Lower lobe of right lung (tissue), 2 donors: Measurements from ENCODE around the gene AMMECR1. TPM values are rescaled to one million over a fixed set of nuclear protein-coding genes. Genes with fewer than 3 reads are reported as not detected.

Experiments used
- ATAC-seq, 2 donors: fragments of 200-7000 bp; cut with Tn5 transposase; one replicate each; pipeline ENCODE4 v1.9.1; 2020 to 2022; ENCODE audit warnings: mild to moderate bottlenecking in 2 of 2, moderate library complexity in 2 of 2
- DNase-seq: peaks from one replicate; pipeline ENCODE4 v3.0.0-alpha.2; 2020
- H3K27ac ChIP-seq: fragments of 200-600 bp; one replicate; pipeline ENCODE4 v1.8.0; 2022
- H3K27me3 ChIP-seq: fragments of 200-600 bp; one replicate; pipeline ENCODE4 v1.8.0; 2022; ENCODE audit warnings: low read depth
- H3K36me3 ChIP-seq: fragments of 200-600 bp; one replicate; pipeline ENCODE4 v1.8.0; 2022; ENCODE audit warnings: mild to moderate bottlenecking
- H3K4me1 ChIP-seq: fragments of 200-600 bp; one replicate; pipeline ENCODE4 v1.8.0; 2022
- H3K4me3 ChIP-seq: fragments of 200-600 bp; one replicate; pipeline ENCODE4 v1.8.0; 2022; ENCODE audit warnings: mild to moderate bottlenecking
- H3K9me3 ChIP-seq: fragments of 200-600 bp; one replicate; pipeline ENCODE4 v1.8.0; 2022
- CTCF ChIP-seq: fragments of 200-600 bp; IDR thresholded peaks from one replicate; pipeline ENCODE4 v1.8.0; 2022; ENCODE audit warnings: antibody characterized with exemption, mild to moderate bottlenecking
- intact Hi-C: fragments of 100-400 bp; cut with DNase I; formaldehyde crosslinking; loops from one replicate; pipeline ENCODE4 v1.11.0; 2022
- total RNA-seq: library from RNA; stranded (reverse); fragmentation: NEBNext Ultra II Directional; extraction: Animal tissue kit (Norgen Biotek cat#: 25700); gene quantifications from one replicate; pipeline ENCODE4 v1.2.1, GENCODE V29; 2021
- donor health status: DM: no; HTN: yes; CAD: no; lungs with severe emphysema.

AMMECR1 gene
- total RNA-seq, 1 donor from 2014 or later = 6.5 TPM

- intact Hi-C loops = no loop called here
- peaks cover 7% of the 10 kb centered on the region for H3K4me1 ChIP-seq
- H3K27me3 ChIP-seq = no peaks in the 10 kb centered on the region
- H3K4me3 ChIP-seq = no peak overlapping the region
- H3K9me3 ChIP-seq = no peaks in the 10 kb centered on the region
- H3K36me3 ChIP-seq = no peaks in the 10 kb centered on the region
- no peak overlapping the region for H3K27ac ChIP-seq
- ATAC-seq (no peak), DNase-seq (no peak)
- TF ChIP-seq CTCF = no peak
Observed at GRCh38 chrX:110268395-110268794, 49.5 kb downstream of the AMMECR1 start.

GRCh38 chrX:110267874-110268273 lies 50.0 kb downstream of the AMMECR1 start:
- ATAC-seq = no peak
- no peaks in the 10 kb centered on the region for H3K27me3 ChIP-seq
- TF ChIP-seq CTCF = no peak
- H3K9me3 ChIP-seq = no peaks in the 10 kb centered on the region
- no peak for DNase-seq
- H3K4me1 ChIP-seq = peaks cover 7% of the 10 kb centered on the region
- no peak overlapping the region for H3K4me3 ChIP-seq
- no peak overlapping the region for H3K27ac ChIP-seq
- H3K36me3 ChIP-seq = no peaks in the 10 kb centered on the region
- intact Hi-C loops = no loop called here

DNA sequence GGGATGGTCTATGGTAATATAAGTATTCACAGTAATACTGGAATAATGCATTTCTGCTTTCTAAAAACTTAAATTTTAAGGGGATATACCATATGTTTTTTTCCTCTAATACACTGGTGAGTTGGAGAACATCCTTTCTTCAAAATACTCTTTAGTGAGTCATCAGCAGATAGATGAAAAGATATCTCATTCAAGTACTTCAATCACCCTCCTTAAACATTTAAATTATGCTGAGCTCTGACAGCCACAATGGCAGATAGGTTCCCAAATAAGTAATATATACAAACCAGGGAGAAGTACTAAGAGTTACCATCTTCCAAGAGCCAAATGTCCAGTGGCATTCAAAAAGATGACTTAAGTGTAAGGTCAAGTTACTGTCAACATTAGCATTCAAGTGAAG lies 52.2 kb downstream of the AMMECR1 start:
- H3K27ac ChIP-seq = no peak overlapping the region
- intact Hi-C loops = no loop called here
- no peaks in the 10 kb centered on the region for H3K27me3 ChIP-seq
- peaks cover 7% of the 10 kb centered on the region for H3K4me1 ChIP-seq
- H3K4me3 ChIP-seq = no peak overlapping the region
- TF ChIP-seq CTCF = no peak
- no peak for DNase-seq
- no peak for ATAC-seq
- no peaks in the 10 kb centered on the region for H3K9me3 ChIP-seq
- no peaks in the 10 kb centered on the region for H3K36me3 ChIP-seq

DNA sequence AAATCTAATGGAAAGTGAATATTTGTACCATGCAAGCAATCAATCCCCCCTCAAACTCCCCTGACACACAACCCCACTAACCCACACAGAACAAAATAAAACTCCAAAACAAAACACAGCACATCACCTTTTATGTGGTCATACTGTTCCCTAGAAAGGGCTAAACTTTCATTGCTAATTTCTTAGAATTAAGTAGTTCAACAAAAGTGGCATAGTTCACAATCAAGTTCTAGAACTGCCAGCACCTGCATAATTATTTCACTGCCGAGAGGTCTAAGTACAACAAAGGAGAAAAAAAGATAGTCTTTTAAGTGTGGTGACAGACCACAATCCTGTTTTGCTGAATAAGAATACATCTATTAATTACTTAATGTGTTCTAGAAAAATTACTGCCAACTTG lies 58.8 kb downstream of the AMMECR1 start:
- no peak for TF ChIP-seq CTCF
- H3K9me3 ChIP-seq = no peaks in the 10 kb centered on the region
- H3K36me3 ChIP-seq = no peaks in the 10 kb centered on the region
- H3K27me3 ChIP-seq = no peaks in the 10 kb centered on the region
- intact Hi-C loops = no loop called here
- no peak for ATAC-seq
- no peak for DNase-seq
- no peak overlapping the region for H3K4me3 ChIP-seq
- H3K4me1 ChIP-seq = no peaks in the 10 kb centered on the region
- H3K27ac ChIP-seq = no peak overlapping the region

GRCh38 chrX:110258552-110258951 lies 59.3 kb downstream of the AMMECR1 start:
- Histone ChIP-seq H3K27ac (no peak overlapping the region), H3K9me3 (no peaks in the 10 kb centered on the region), H3K36me3 (no peaks in the 10 kb centered on the region), H3K27me3 (no peaks in the 10 kb centered on the region), H3K4me3 (no peak overlapping the region), H3K4me1 (no peaks in the 10 kb centered on the region)
- intact Hi-C loops = no loop called here
- TF ChIP-seq CTCF = no peak
- DNase-seq = no peak
- no peak for ATAC-seq

DNA sequence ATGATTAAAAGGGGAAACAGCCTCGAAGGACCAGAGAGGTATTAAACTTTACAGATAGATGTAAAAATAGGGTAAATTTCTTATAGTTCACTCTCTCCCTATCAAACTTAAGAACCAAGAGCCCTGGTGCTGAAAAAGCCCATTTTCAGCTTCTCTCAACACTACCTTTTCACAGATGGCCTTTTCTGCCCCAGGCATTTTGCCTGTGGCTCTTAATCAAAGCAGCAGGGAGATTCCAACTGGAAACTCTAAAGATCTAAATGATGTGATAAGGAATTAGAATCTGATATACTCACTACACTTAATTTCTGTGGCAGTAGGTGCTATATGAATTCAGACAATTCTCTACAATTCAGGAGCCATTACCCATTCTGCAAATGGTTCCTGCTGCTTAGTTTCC lies 60.0 kb downstream of the AMMECR1 start:
- Histone ChIP-seq H3K27me3 (no peaks in the 10 kb centered on the region), H3K4me1 (no peaks in the 10 kb centered on the region), H3K36me3 (no peaks in the 10 kb centered on the region), H3K9me3 (no peaks in the 10 kb centered on the region), H3K27ac (no peak overlapping the region), H3K4me3 (no peak overlapping the region)
- ATAC-seq = no peak
- no peak for TF ChIP-seq CTCF
- intact Hi-C loops = no loop called here
- DNase-seq = no peak
